Frontal cortex (tissue), 4 donors: Measurements from ENCODE around the gene ZNF853. TPM values are rescaled to one million over a fixed set of nuclear protein-coding genes. Genes with fewer than 3 reads are reported as not detected.

Source experiments
- DNase-seq, 2 donors: peaks; one replicate each; pipeline ENCODE4 v3.0.0; 2012; ENCODE audit warnings: low spot score in 2 of 2
- FAIRE-seq: peaks from 2 replicates; lab custom pipeline; 2012; peaks lifted over from hg19 to GRCh38; lab: Jason Lieb, UNC
- total RNA-seq: library from RNA; depleted of rRNA; stranded (reverse); fragments of >200 nt; gene quantifications from one replicate; pipeline ENCODE4 v1.2.3, GENCODE V29; 2014
- donor health status: control.
- donor health status: control.
- donor health status: control.

Gene ZNF853
- total RNA-seq, 1 donor from 2014 or later, result 23.6 TPM

- FAIRE-seq (no peak), DNase-seq (no peak)
These were observed 15.3 kb upstream of the ZNF853 start for GRCh38 chr7:6600093-6600492.

- FAIRE-seq, result no peak
These were observed 11.0 kb upstream of the ZNF853 start for GRCh38 chr7:6604458-6604857.

DNA sequence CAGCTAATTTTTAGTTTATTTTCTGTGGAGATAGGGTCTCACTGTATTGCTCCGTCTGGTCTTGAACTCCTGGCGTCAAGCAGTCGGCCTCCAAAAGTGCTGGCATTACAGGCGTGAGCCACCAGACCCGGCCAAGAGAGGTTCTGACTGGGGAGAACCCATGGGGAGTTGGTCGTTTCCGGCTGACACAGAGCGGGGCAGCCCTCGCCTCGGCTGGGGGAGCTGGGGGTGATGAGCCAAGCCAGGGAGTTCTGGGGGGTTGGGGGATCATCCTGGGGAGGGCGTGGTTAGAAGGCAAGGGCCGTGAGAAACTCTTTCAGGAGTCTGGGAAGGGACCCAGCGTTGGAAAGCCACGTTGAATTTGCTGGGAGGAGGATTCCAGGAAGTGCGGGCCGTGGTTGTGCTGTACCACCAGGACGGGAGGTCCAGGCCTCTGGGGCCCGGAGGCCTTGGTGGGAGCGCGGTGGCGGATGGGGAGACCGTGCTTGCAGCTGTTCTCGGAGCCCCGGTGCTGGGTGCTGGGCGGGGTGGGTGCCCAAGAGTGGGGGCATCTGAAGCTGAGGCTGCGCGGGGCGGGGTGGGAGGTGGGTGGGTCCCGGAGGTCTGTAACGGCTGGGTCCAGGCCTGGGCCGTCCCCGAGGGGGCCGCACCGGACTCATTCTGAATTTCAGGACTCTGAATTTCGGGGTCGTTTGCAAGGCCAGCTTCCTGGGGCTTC, 8.4 kb upstream of the ZNF853 start:
- no peak for DNase-seq
- no peak for FAIRE-seq

More at GRCh38 chr7:6604458-6604857, 11.0 kb upstream of the ZNF853 start:
- DNase-seq, result no peak

DNA sequence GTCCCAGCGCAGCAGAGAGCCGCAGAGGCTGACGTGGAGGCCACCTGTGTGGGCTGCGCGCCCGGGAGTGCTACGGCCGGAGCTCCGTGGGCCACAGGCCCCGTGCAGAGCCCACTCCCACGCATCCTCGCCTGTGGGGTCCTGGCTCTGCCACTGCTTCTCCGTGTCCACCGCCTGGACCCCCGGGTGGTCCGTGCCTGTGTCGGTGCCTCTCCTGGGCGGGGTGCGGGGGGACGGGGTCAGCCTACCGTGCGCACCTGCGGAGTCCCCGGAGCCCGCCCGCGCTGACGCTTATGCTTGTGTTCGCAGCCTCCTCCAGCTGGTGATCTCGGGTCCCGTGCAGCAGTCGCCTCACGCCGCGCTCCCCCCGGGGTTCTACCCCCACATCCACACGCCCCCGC, 7.8 kb upstream of the ZNF853 start:
- no peak for FAIRE-seq
- DNase-seq, result no peak

DNA sequence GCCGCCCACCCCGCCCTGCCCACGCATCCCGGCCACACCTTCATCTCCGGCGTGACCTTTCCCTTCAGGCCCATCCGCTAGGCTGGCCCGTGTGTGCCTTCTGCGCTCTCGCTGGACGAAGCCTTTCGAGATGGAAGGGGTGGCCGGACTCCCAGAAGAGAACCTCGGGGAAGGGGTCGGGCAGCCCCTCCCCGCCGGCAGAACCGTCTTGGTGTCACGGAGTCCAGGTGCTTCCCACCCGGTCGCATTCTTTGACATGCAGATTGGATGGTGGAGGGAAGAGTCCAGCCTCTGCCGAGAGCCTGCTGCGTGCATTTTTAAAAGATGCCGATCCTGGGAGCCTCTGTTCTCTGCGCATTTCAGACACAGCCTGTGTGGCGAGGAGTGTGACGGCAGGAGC, 7.3 kb upstream of the ZNF853 start:
- DNase-seq, result no peak
- FAIRE-seq, result no peak

- no peak for FAIRE-seq
These were observed 6.6 kb upstream of the ZNF853 start for GRCh38 chr7:6608794-6609193.

GRCh38 chr7:6612819-6613218, 2.6 kb upstream of the ZNF853 start:
- no peak for FAIRE-seq
- no peak for DNase-seq

More at GRCh38 chr7:6608794-6609193, 6.6 kb upstream of the ZNF853 start:
- no peak for DNase-seq

GRCh38 chr7:6613706-6614105, 1.7 kb upstream of the ZNF853 start:
- DNase-seq (no peak), FAIRE-seq (no peak)

DNA sequence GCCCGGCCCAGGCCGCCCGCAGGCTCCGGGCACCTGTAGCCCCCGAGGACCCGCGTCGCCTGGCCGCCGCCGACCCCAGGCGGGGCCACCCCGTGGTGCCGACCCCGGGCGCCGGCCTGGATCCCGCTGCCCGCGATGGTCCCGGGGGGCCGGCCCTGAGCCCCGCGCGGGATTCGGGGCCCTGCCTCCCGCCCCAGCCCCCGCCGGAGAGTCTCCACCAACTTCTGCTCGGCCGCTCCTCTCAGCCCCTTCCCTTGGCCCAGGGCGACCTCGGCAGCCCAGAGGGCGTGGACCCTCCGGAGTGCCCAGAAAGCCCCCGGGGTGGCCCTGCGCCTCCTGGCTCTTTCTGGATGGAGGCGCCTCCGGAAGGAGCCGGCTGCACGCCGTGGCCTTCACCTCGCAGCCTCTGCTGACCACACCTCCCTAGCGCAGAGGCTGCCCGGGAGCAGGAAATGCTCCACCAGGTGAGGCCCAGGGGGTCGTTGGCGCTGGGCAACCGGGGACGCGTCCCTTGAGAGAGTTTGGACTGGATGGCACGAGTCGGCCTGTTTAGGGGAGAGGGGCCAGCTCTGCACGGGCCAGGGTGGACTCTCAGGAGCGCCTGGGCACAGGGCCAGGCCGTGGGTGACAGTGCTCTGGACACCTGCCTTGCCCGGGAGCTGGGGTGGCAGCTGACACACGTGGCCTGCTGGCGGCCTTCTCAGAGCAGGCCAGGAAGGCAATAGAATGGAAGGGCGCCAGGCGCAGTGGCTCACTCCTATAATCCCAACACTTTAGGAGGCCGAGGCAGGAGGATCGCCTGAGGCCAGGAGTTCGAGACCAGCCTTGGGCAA, 529 bp downstream of the ZNF853 start:
- FAIRE-seq (no peak), DNase-seq (no peak)

DNA sequence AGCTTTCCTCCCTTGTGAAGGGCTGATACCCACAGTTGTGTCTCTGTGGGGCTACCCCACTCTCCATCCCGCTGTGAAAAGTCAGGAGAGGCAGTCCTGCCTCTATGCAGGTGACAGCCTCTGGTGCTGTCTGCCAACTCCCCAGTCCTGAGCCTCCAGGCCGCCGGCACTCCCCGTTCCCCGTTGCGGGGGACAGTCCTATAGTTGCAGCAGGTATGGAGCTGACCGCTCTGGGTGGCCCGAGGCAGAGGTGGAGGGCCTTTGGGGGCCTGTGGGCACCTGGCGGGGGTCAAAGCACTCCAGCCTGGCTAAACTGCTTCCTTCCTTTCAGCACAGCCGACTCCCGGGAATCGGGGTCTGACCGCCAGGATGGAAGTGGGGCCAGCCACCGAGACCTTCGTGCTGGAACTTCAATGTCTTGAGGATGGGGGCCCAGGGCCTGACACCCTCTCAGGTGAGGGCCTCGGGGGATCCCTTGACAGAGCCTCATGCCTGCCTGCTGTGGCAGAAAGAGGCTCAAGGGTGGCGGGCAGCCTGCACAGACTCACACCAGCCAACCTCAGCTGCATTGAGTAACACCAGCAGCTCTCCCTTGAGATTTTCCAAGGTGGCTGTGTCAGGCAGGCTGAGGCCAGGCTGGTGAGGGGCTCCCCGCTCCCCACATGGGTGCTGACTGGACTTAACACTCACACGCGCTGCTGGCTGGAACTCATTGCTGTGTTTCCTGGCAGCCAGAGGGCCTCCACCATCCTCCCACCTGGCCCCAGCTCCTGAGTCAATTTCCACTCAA, 1.6 kb downstream of the ZNF853 start:
- no peak for DNase-seq
- no peak for FAIRE-seq

DNA sequence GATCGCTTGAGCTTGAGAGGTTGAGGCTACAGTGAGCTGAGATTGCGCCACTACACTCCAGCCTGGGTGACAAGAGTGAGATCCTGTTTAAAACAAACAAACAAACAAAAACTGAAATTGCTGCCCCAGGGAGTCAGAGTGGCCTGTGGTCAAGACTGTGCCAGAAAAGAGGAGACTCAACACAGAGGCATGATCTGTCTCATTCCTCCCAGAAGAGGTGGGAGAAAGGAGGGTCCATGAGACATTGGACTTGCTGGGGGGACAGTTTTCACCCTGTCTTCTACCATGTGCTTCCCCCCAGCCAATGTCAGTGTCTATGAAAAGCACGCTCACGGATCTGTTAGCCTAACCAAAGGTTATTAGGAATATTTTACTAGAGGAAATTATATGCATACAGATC, 3.2 kb downstream of the ZNF853 start:
- FAIRE-seq (no peak), DNase-seq (no peak)

- no peak for FAIRE-seq
- no peak for DNase-seq
These were observed 4.6 kb downstream of the ZNF853 start for GRCh38 chr7:6619961-6620360.

GRCh38 chr7:6621195-6622133, 6.1 kb downstream of the ZNF853 start:
- FAIRE-seq, result no peak
- DNase-seq, result no peak

GRCh38 chr7:6622134-6622710, 6.8 kb downstream of the ZNF853 start:
- FAIRE-seq, result no peak

GRCh38 chr7:6623589-6624245, 8.3 kb downstream of the ZNF853 start:
- DNase-seq (no peak), FAIRE-seq (no peak)

More at GRCh38 chr7:6622134-6622710, 6.8 kb downstream of the ZNF853 start:
- no peak for DNase-seq

- DNase-seq (no peak), FAIRE-seq (no peak)
These were observed 8.8 kb downstream of the ZNF853 start for GRCh38 chr7:6624246-6624611.

GRCh38 chr7:6628045-6628444, 12.6 kb downstream of the ZNF853 start:
- no peak for DNase-seq
- no peak for FAIRE-seq

GRCh38 chr7:6630007-6630849, 14.8 kb downstream of the ZNF853 start:
- no peak for FAIRE-seq
- DNase-seq, result no peak
